HEK293 (cell line): ENCODE data around the gene HIVEP2.

Experiments used
- CTCF ChIP-seq: fragments of 450-650 bp; formaldehyde crosslinking; IDR thresholded peaks from 2 replicates; pipeline ENCODE4 v1.5.1; 2016; ENCODE audit warnings: missing biosample characterization, missing genetic modification characterization
- MZF1 ChIP-seq: fragments of 450-650 bp; formaldehyde crosslinking; IDR thresholded peaks from 2 replicates; pipeline ENCODE4 v1.5.1; 2017; ENCODE audit warnings: missing biosample characterization, missing genetic modification characterization, borderline replicate concordance
- ZNF350 ChIP-seq: fragments of 450-650 bp; formaldehyde crosslinking; IDR thresholded peaks from 2 replicates; pipeline ENCODE4 v1.5.0; 2017; ENCODE audit warnings: missing biosample characterization, mild to moderate bottlenecking, missing genetic modification characterization
- ZNF404 ChIP-seq: fragments of 450-650 bp; formaldehyde crosslinking; IDR thresholded peaks from 2 replicates; pipeline ENCODE4 v1.5.1; 2017; ENCODE audit warnings: missing biosample characterization, missing genetic modification characterization
- ZNF776 ChIP-seq: fragments of 450-650 bp; formaldehyde crosslinking; IDR thresholded peaks from 2 replicates; pipeline ENCODE4 v1.5.0; 2017; ENCODE audit warnings: missing biosample characterization, missing genetic modification characterization, borderline replicate concordance

- TF ChIP-seq ZNF776 (tag by site-specific recombination) (no peak), ZNF404 (no peak), ZNF350 (tag by site-specific recombination) (no peak), MZF1 (no peak), CTCF (tag by site-specific recombination) (no peak)
Observed at GRCh38 chr6:142927271-142927580, 17.8 kb downstream of the HIVEP2 start.
